H9 (cell line): Measurements from ENCODE around the gene NFATC2IP. TPM values are rescaled to one million over a fixed set of nuclear protein-coding genes. Genes with fewer than 3 reads are reported as not detected.

Experiments used
- DNase-seq: peaks from one replicate; pipeline ENCODE4 v3.0.0-alpha.2; 2017
- H2AFZ ChIP-seq: one replicate; pipeline ENCODE4 v1.6.1; 2013; ENCODE audit warnings: mild to moderate bottlenecking, low read length, control low read depth, moderate library complexity
- H2AK5ac ChIP-seq: 2 replicates; pipeline ENCODE4 v1.6.1; 2013; ENCODE audit warnings: low read length, control low read depth, mixed read lengths; ENCODE audit not compliant: insufficient read length
- H2BK120ac ChIP-seq: one replicate; pipeline ENCODE4 v1.6.1; 2013; ENCODE audit warnings: low read depth, mild to moderate bottlenecking, low read length, control low read depth, inconsistent platforms; ENCODE audit not compliant: poor library complexity, severe bottlenecking
- H2BK12ac ChIP-seq: 2 replicates; pipeline ENCODE4 v1.6.1; 2013; ENCODE audit warnings: low read length, control low read depth, mixed read lengths, low read depth; ENCODE audit not compliant: insufficient read length
- H2BK15ac ChIP-seq: 2 replicates; pipeline ENCODE4 v1.6.1; 2013; ENCODE audit warnings: low read depth, low read length, control low read depth
- H2BK20ac ChIP-seq: one replicate; pipeline ENCODE4 v1.6.1; 2013; ENCODE audit warnings: low read depth, mild to moderate bottlenecking, low read length, control low read depth, inconsistent platforms; ENCODE audit not compliant: poor library complexity, severe bottlenecking
- H2BK5ac ChIP-seq: 2 replicates; pipeline ENCODE4 v1.6.1; 2013; ENCODE audit warnings: low read length, control low read depth, mixed read lengths; ENCODE audit not compliant: insufficient read length
- H3K14ac ChIP-seq: 2 replicates; pipeline ENCODE4 v1.6.1; 2013; ENCODE audit warnings: low read length, control low read depth; ENCODE audit not compliant: insufficient read depth
- H3K18ac ChIP-seq: 2 replicates; pipeline ENCODE4 v1.6.1; 2013; ENCODE audit warnings: low read depth, mild to moderate bottlenecking, mixed read lengths, low read length, control low read depth; ENCODE audit not compliant: insufficient read length
- H3K23ac ChIP-seq: 2 replicates; pipeline ENCODE4 v1.6.1; 2013; ENCODE audit warnings: low read length, control low read depth, mixed read lengths, low read depth; ENCODE audit not compliant: insufficient read length
- H3K23me2 ChIP-seq: 2 replicates; pipeline ENCODE4 v1.6.1; 2013; ENCODE audit warnings: low read depth, mild to moderate bottlenecking, mixed read lengths, low read length, control low read depth; ENCODE audit not compliant: insufficient read length, poor library complexity, severe bottlenecking
- H3K27ac ChIP-seq: 2 replicates; pipeline ENCODE4 v1.5.1; 2013; ENCODE audit warnings: low read length, control low read depth, mixed read lengths, low read depth; ENCODE audit not compliant: insufficient read length
- H3K27me3 ChIP-seq: 2 replicates; pipeline ENCODE4 v1.6.1; 2013; ENCODE audit warnings: low read length, control low read depth, inconsistent platforms; ENCODE audit not compliant: insufficient read depth
- H3K4ac ChIP-seq: 2 replicates; pipeline ENCODE4 v1.6.1; 2013; ENCODE audit warnings: low read depth, mild to moderate bottlenecking, control low read depth, inconsistent platforms, low read length, moderate library complexity
- H3K4me1 ChIP-seq: 2 replicates; pipeline ENCODE4 v1.6.1; 2013; ENCODE audit warnings: low read length, control low read depth, inconsistent platforms; ENCODE audit not compliant: insufficient read depth
- H3K4me2 ChIP-seq: 2 replicates; pipeline ENCODE4 v1.6.1; 2013; ENCODE audit warnings: low read length, control low read depth, mixed read lengths; ENCODE audit not compliant: insufficient read length, insufficient read depth
- H3K56ac ChIP-seq: 2 replicates; pipeline ENCODE4 v1.6.1; 2013; ENCODE audit warnings: low read depth, mild to moderate bottlenecking, mixed read lengths, low read length, control low read depth; ENCODE audit not compliant: insufficient read length
- H3K79me1 ChIP-seq: 2 replicates; pipeline ENCODE4 v1.6.1; 2013; ENCODE audit warnings: low read depth, mild to moderate bottlenecking, moderate library complexity, low read length, control low read depth, inconsistent platforms; ENCODE audit not compliant: insufficient read depth, poor library complexity, severe bottlenecking
- H3K79me2 ChIP-seq: 2 replicates; pipeline ENCODE4 v1.6.1; 2013; ENCODE audit warnings: low read length, control low read depth, inconsistent platforms; ENCODE audit not compliant: insufficient read depth
- H3K9ac ChIP-seq: 2 replicates; pipeline ENCODE4 v1.6.1; 2013; ENCODE audit warnings: low read length, control low read depth, mixed read lengths; ENCODE audit not compliant: insufficient read length; ENCODE audit errors: extremely low read depth
- H3K9me3 ChIP-seq: one replicate; pipeline ENCODE4 v1.6.1; 2013; ENCODE audit warnings: low read depth, low read length, inconsistent platforms; ENCODE audit not compliant: control insufficient read depth
- H3T11ph ChIP-seq: one replicate; pipeline ENCODE4 v1.6.1; 2013; ENCODE audit warnings: mild to moderate bottlenecking, low read length, control low read depth, inconsistent platforms
- H4K20me1 ChIP-seq: one replicate; pipeline ENCODE4 v1.6.1; 2013; ENCODE audit not compliant: control insufficient read depth, insufficient read length, insufficient read depth
- H4K5ac ChIP-seq: 2 replicates; pipeline ENCODE4 v1.6.1; 2013; ENCODE audit warnings: low read depth, mild to moderate bottlenecking, mixed read lengths, low read length, control low read depth; ENCODE audit not compliant: insufficient read length
- H4K8ac ChIP-seq: replicated peaks from 2 replicates; pipeline ENCODE4 v1.6.1; 2013; ENCODE audit warnings: low read length, control low read depth, mixed read lengths, low read depth; ENCODE audit not compliant: insufficient read length
- H4K91ac ChIP-seq: 2 replicates; pipeline ENCODE4 v1.6.1; 2013; ENCODE audit warnings: low read depth, mild to moderate bottlenecking, moderate library complexity, mixed read lengths, low read length, control low read depth; ENCODE audit not compliant: insufficient read length
- H3K27ac Mint-ChIP-seq, 3 experiments: 2 replicates in 2 of 3; 3 replicates in 1 of 3; pipeline ENCODE4 v1.8.0; 2020 to 2021; ENCODE audit warnings: mixed read lengths in 3 of 3, mild to moderate bottlenecking in 1 of 3, moderate library complexity in 1 of 3
- H3K27me3 Mint-ChIP-seq: 2 replicates; pipeline ENCODE4 v1.8.0; 2021; ENCODE audit warnings: low read depth, mild to moderate bottlenecking, moderate library complexity, mixed read lengths
- H3K36me3 Mint-ChIP-seq, 3 experiments: 2 replicates in 2 of 3; 3 replicates in 1 of 3; pipeline ENCODE4 v1.8.0; 2020 to 2021; ENCODE audit warnings: low read depth in 3 of 3, mixed read lengths in 3 of 3; ENCODE audit not compliant: insufficient read depth in 1 of 3
- H3K4me1 Mint-ChIP-seq, 2 experiments: 2 replicates each; pipeline ENCODE4 v1.8.0; 2020; ENCODE audit warnings: mixed read lengths in 2 of 2
- H3K4me3 Mint-ChIP-seq, 2 experiments: 2 replicates in 1 of 2; 3 replicates in 1 of 2; pipeline ENCODE4 v1.8.0; 2020 to 2021; ENCODE audit warnings: mild to moderate bottlenecking in 2 of 2, mixed read lengths in 2 of 2, moderate library complexity in 1 of 2
- H3K9me3 Mint-ChIP-seq, 2 experiments: 2 replicates in 1 of 2; 3 replicates in 1 of 2; pipeline ENCODE4 v1.8.0; 2020; ENCODE audit warnings: mild to moderate bottlenecking in 2 of 2, mixed read lengths in 2 of 2, moderate library complexity in 1 of 2
- CTCF ChIP-seq: fragments of 200-600 bp; sonication (generic); conservative IDR thresholded peaks from 3 replicates; pipeline ENCODE4 v1.8.0; 2021; ENCODE audit warnings: antibody characterized with exemption, mild to moderate bottlenecking
- WGBS: extraction: QIAGEN DNeasy Blood & Tissue Kit; methylation state at CpG from one replicate; pipeline ENCODE4 v1.1.7; 2013; ENCODE audit warnings: missing lambda C conversion rate, low lambda C conversion rate, mixed read lengths; ENCODE audit not compliant: insufficient read length; ENCODE audit errors: extremely low coverage; 5-methylcytosine and 5-hydroxymethylcytosine counted together
- total RNA-seq: library from RNA; stranded (reverse); gene quantifications from 2 replicates; pipeline ENCODE4 v1.2.1, GENCODE V29; 2021

The NFATC2IP gene
- total RNA-seq, 1 experiment from 2014 or later, result 73.8 TPM

GRCh38 chr16:28924399-28924761 is 26.4 kb upstream of the NFATC2IP start:
- TF ChIP-seq CTCF, result peak; percentile 62
- H4K20me1 ChIP-seq, result no peaks in the 10 kb centered on the region
- peaks cover 0 to 10% (median 10%) of the 10 kb centered on the region in 3 experiments; a peak in 6 of 7 replicates for H3K36me3 Mint-ChIP-seq
- H3K27ac ChIP-seq, result no peak overlapping the region
- H3K18ac ChIP-seq, result no peak overlapping the region
- 0 out of 2 replicates have a peak overlapping the region, but pooled peaks have one; percentile 1 for H3K14ac ChIP-seq
- no peak overlapping the region for H2BK15ac ChIP-seq
- no peak overlapping the region for H2BK5ac ChIP-seq
- no peak for DNase-seq
- H3K27me3 ChIP-seq, result no peaks in the 10 kb centered on the region
- no peak overlapping the region for H4K5ac ChIP-seq
- no peaks in the 10 kb centered on the region for H3K4me1 ChIP-seq
- H3K4me2 ChIP-seq, result peak overlapping the region; percentile 90
- H3K4me3 Mint-ChIP-seq, result peak overlapping the region; percentile 91 to 96
- H2BK12ac ChIP-seq, result no peak overlapping the region
- no peak overlapping the region for H2AFZ ChIP-seq
- H2BK20ac ChIP-seq, result no peak overlapping the region
- no peak overlapping the region for H3T11ph ChIP-seq
- H3K4me1 Mint-ChIP-seq, result peaks cover 11 to 15% of the 10 kb centered on the region in 2 experiments
- no peaks in the 10 kb centered on the region for H3K79me2 ChIP-seq
- no peaks in the 10 kb centered on the region for H3K27me3 Mint-ChIP-seq
- no peak overlapping the region for H3K56ac ChIP-seq
- H3K79me1 ChIP-seq, result no peaks in the 10 kb centered on the region
- no peak overlapping the region for H3K4ac ChIP-seq
- H3K23me2 ChIP-seq, result peaks cover 12% of the 10 kb centered on the region
- H3K9me3 Mint-ChIP-seq, result no peaks in the 10 kb centered on the region
- peak overlapping the region; percentile 97 to 98 (median 97) for H3K27ac Mint-ChIP-seq
- H2BK120ac ChIP-seq, result no peak overlapping the region
- H3K23ac ChIP-seq, result no peak overlapping the region
- H4K8ac ChIP-seq, result no peak overlapping the region
- H4K91ac ChIP-seq, result no peak overlapping the region
- no peaks in the 10 kb centered on the region for H3K9me3 ChIP-seq
- no CpG with 5 or more reads among the region's 15 CpGs for WGBS
- H2AK5ac ChIP-seq, result no peak overlapping the region
- peak overlapping the region; percentile 61 for H3K9ac ChIP-seq
